ENCODE results near the gene TXNL4A.
"Not testable (repeated sequence)": the region's sequence is repeated elsewhere in the genome, so short reads cannot be mapped to it uniquely, and the experiment has no call there.

The TXNL4A gene

GRCh38 chr18:79964330-79965118, 23.8 kb downstream of the TXNL4A start, which contains the start of gene HSBP1L1:
Gene HSBP1L1 (plus strand): TSS chr18:79964643. CDS start chr18:79964736, 93 bp downstream.
- peak in 11 of 51 donors; percentile 24 to 58 (median 45) for DNase-seq

GRCh38 chr18:79963658-79964329, 24.6 kb downstream of the TXNL4A start:
- no peak for DNase-seq

- DNase-seq, result peak in 1 of 51 donors; percentile 57
These were observed 25.3 kb downstream of the TXNL4A start for GRCh38 chr18:79962835-79963657.

- no peak for DNase-seq
These were observed 26.1 kb downstream of the TXNL4A start for GRCh38 chr18:79962311-79962710.

GRCh38 chr18:79961527-79962291, 26.7 kb downstream of the TXNL4A start:
- no peak for DNase-seq

- DNase-seq, result no peak
These were observed 27.3 kb downstream of the TXNL4A start for GRCh38 chr18:79960921-79961526.

- DNase-seq, result not testable (repeated sequence)
These were observed 28.1 kb downstream of the TXNL4A start for GRCh38 chr18:79960161-79960801.

GRCh38 chr18:79958981-79959380, 29.4 kb downstream of the TXNL4A start:
- no peak for DNase-seq

GRCh38 chr18:79956276-79956675, 32.1 kb downstream of the TXNL4A start:
- no peak for DNase-seq

- DNase-seq, result no peak
These were observed 32.9 kb downstream of the TXNL4A start for GRCh38 chr18:79955302-79956075.

- peak in 1 of 51 donors; percentile 41 for DNase-seq
These were observed 33.6 kb downstream of the TXNL4A start for GRCh38 chr18:79954791-79955190.

- DNase-seq, result no peak
These were observed 34.3 kb downstream of the TXNL4A start for GRCh38 chr18:79953971-79954651.

- DNase-seq, result no peak
These were observed 35.3 kb downstream of the TXNL4A start for GRCh38 chr18:79952996-79953559.

GRCh38 chr18:79952456-79952995, 35.8 kb downstream of the TXNL4A start:
- DNase-seq, result no peak

GRCh38 chr18:79951545-79952455, 36.6 kb downstream of the TXNL4A start, which contains the start of gene SLC66A2:
Gene SLC66A2 (minus strand): TSS chr18:79951653. CDS start chr18:79950926, 727 bp downstream.
- peak; percentile 23 to 96 (median 83) for DNase-seq

- DNase-seq, result no peak
These were observed 37.6 kb downstream of the TXNL4A start for GRCh38 chr18:79950515-79951341.

All from hypothalamus (tissue), 51 donors.